Measurements from ENCODE around the gene ESAM.
A peak's percentile ranks its signal among the peaks of the same experiment; 100 is the strongest.

Gene ESAM, protein sequence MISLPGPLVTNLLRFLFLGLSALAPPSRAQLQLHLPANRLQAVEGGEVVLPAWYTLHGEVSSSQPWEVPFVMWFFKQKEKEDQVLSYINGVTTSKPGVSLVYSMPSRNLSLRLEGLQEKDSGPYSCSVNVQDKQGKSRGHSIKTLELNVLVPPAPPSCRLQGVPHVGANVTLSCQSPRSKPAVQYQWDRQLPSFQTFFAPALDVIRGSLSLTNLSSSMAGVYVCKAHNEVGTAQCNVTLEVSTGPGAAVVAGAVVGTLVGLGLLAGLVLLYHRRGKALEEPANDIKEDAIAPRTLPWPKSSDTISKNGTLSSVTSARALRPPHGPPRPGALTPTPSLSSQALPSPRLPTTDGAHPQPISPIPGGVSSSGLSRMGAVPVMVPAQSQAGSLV

DNA sequence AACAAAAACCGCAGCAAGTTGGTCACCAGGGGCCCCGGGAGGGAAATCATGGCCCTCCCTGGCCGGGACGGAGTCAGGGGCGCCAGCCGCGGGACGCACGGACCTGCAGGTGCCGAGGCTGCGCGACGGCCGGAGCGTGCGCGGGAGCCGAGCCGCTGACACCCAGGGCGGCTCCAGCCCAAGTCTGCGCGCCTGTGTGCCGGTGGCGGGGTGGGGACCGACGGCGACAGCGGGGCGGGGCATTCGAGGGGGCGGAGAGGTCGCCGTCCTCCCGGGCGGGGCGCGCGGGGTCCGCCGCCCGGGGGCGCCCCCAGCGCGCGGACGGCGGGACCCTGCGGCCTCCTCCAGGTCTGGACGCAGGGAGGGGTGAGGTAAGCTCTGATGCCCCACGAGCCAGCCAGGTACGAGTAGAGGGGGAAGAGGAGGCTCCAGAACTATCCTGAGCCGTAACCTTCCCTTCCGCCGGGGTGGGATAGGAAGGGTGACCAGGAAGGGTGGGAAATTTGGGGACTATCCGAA lies at the start of gene ESAM:
TSS of gene ESAM (minus strand) at position 186 of the 519 bp plus-strand sequence. CDS start at position 50, 136 bp downstream.
- no peak for DNase-seq (ENCODE audit: low spot score)
- Histone ChIP-seq H3K27me3 (ENCODE audit: insufficient read depth, poor library complexity, severe bottlenecking) (peaks cover 27% of the 10 kb centered on the region), H3K4me1 (ENCODE audit: insufficient read depth, poor library complexity, severe bottlenecking) (peaks cover 9% of the 10 kb centered on the region), H3K9me3 (ENCODE audit: severe bottlenecking) (no peaks in the 10 kb centered on the region), H3K4me3 (ENCODE audit: severe bottlenecking) (peak within 1 kb of the TSS; percentile 35), H3K27ac (ENCODE audit: poor library complexity, severe bottlenecking) (no peak within 1 kb of the TSS), H3K36me3 (ENCODE audit: low read depth) (peaks cover 10% of the 10 kb centered on the region)
- TF ChIP-seq, protein P1, sequence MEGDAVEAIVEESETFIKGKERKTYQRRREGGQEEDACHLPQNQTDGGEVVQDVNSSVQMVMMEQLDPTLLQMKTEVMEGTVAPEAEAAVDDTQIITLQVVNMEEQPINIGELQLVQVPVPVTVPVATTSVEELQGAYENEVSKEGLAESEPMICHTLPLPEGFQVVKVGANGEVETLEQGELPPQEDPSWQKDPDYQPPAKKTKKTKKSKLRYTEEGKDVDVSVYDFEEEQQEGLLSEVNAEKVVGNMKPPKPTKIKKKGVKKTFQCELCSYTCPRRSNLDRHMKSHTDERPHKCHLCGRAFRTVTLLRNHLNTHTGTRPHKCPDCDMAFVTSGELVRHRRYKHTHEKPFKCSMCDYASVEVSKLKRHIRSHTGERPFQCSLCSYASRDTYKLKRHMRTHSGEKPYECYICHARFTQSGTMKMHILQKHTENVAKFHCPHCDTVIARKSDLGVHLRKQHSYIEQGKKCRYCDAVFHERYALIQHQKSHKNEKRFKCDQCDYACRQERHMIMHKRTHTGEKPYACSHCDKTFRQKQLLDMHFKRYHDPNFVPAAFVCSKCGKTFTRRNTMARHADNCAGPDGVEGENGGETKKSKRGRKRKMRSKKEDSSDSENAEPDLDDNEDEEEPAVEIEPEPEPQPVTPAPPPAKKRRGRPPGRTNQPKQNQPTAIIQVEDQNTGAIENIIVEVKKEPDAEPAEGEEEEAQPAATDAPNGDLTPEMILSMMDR (IDR thresholded peaks at IDR 0.05; ENCODE audit: poor library complexity, severe bottlenecking) = no peak
- ATAC-seq (ENCODE audit: low read depth) = peak; percentile 43

DNA sequence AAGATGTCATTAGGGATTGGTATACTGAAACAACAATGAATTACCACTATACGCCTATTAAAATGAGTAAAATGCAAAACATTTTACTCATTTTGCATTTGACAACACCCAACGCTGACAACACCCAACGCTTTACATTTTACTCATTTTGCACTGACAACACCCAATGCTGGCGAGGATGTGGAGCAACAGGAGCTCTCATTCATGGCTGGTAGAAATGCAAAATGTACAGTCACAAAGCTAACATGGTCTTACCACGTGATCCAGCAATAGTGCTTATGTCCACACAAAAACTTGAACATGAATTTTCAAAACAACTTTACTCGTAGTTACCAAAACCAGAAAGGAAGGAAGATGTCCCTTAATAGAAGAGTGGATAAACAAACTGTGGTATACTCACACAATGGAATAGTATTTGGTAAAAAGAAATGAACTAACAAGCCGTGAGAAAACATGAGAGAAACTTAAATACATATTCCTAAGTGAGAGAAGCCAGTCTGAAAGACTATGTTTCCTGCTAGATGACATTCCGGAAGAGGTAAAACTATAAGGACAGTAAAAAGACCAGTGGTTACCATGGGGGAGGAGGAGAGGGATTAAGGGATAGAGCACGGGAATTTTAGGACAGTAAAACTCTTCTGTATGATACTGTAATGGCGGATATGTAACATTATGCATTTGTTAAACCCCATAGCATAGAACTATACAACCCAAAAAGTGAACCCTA lies 49.5 kb upstream of the ESAM start:
- ATAC-seq (ENCODE audit: low read depth) = no peak

DNA sequence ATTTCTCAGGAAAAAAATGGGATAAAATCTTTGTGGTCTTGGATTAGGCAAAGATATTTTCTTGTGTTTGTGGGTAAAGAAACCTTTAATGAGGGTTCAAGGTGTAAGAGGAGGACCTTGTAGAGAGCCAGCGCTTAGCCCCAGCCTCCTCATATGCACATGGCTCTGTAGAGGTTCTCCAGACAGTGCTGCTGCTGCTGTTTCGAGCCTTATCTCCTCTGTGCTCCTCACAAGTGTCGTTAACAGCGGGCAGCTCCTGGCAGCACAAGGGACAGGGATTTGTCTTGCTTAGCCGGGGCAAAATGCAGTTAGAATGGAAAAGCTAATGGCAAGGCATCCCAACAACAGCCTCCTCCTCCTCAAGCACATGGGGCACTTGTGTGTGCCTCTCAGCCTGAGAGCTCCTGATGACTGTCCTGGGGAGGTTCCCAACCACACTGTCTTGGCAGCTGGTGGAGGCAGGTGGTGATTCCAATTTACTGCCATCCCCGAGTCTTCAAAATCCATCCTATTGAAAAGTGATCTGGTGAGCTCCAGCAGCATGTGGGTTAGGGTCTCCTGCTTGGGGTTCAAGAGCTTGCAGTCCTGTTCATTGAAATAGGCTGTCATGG lies 45.7 kb upstream of the ESAM start:
- ATAC-seq (ENCODE audit: low read depth) (no peak), DNase-seq (ENCODE audit: low spot score) (no peak)
- no peak overlapping the region for H3K4me3 ChIP-seq (ENCODE audit: severe bottlenecking)
- H3K9me3 ChIP-seq (ENCODE audit: severe bottlenecking) = peaks cover 2% of the 10 kb centered on the region
- no peaks in the 10 kb centered on the region for H3K27me3 ChIP-seq (ENCODE audit: insufficient read depth, poor library complexity, severe bottlenecking)
- no peak overlapping the region for H3K27ac ChIP-seq (ENCODE audit: poor library complexity, severe bottlenecking)
- TF ChIP-seq, protein P1 (IDR thresholded peaks at IDR 0.05; ENCODE audit: poor library complexity, severe bottlenecking) = no peak
- no peaks in the 10 kb centered on the region for H3K4me1 ChIP-seq (ENCODE audit: insufficient read depth, poor library complexity, severe bottlenecking)
- no peaks in the 10 kb centered on the region for H3K36me3 ChIP-seq (ENCODE audit: low read depth)

More for the DNA sequence above, 49.5 kb upstream of the ESAM start:
- no peak for DNase-seq (ENCODE audit: low spot score)
- no peak overlapping the region for H3K27ac ChIP-seq (ENCODE audit: poor library complexity, severe bottlenecking)
- H3K4me1 ChIP-seq (ENCODE audit: insufficient read depth, poor library complexity, severe bottlenecking) = no peaks in the 10 kb centered on the region
- no peak overlapping the region for H3K4me3 ChIP-seq (ENCODE audit: severe bottlenecking)
- no peaks in the 10 kb centered on the region for H3K27me3 ChIP-seq (ENCODE audit: insufficient read depth, poor library complexity, severe bottlenecking)
- TF ChIP-seq, protein P1 (IDR thresholded peaks at IDR 0.05; ENCODE audit: poor library complexity, severe bottlenecking) = no peak
- H3K9me3 ChIP-seq (ENCODE audit: severe bottlenecking) = peaks cover 2% of the 10 kb centered on the region
- H3K36me3 ChIP-seq (ENCODE audit: low read depth) = no peaks in the 10 kb centered on the region

DNA sequence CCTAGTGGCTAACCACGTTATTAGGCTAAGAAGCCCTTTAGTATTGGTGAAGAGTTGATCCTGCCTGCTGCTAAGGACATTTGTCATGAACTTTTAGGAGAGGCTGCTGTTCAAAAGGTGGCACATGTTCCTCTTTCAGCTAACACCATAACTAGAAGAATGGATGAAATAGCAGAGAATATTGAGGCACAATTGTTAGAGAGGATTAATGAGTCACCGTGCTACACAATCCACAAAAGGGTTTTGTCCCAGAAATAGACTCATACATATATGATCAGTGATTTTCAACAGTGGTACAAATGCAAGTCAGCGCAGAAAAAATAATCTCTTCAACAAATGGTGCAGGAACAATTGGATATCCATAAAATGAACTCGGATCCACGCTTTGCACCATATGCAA lies 45.1 kb upstream of the ESAM start:
- TF ChIP-seq, protein P1 (IDR thresholded peaks at IDR 0.05; ENCODE audit: poor library complexity, severe bottlenecking) = no peak
- no peak overlapping the region for H3K4me3 ChIP-seq (ENCODE audit: severe bottlenecking)
- no peaks in the 10 kb centered on the region for H3K4me1 ChIP-seq (ENCODE audit: insufficient read depth, poor library complexity, severe bottlenecking)
- DNase-seq (ENCODE audit: low spot score) = no peak
- H3K36me3 ChIP-seq (ENCODE audit: low read depth) = no peaks in the 10 kb centered on the region
- peaks cover 2% of the 10 kb centered on the region for H3K9me3 ChIP-seq (ENCODE audit: severe bottlenecking)
- ATAC-seq (ENCODE audit: low read depth) = no peak
- H3K27me3 ChIP-seq (ENCODE audit: insufficient read depth, poor library complexity, severe bottlenecking) = no peaks in the 10 kb centered on the region
- no peak overlapping the region for H3K27ac ChIP-seq (ENCODE audit: poor library complexity, severe bottlenecking)

All from RWPE2 (cell line).